ENCODE measurements around the gene SLC22A23. TPM values are rescaled to one million over a fixed set of nuclear protein-coding genes. Genes with fewer than 3 reads are reported as not detected.

The SLC22A23 gene
- polyA plus RNA-seq, 12 donors: 2.3 to 26.1 (median 4.1) TPM; not detected in 1

GRCh38 chr6:3230900-3231246 is 226.0 kb downstream of the SLC22A23 start:
- DNase-seq: no peak

- DNase-seq: no peak
Observed at GRCh38 chr6:3230256-3230882, 226.5 kb downstream of the SLC22A23 start.

GRCh38 chr6:3229566-3230178 is 227.2 kb downstream of the SLC22A23 start:
- no peak for DNase-seq

GRCh38 chr6:3228771-3229565 is 227.9 kb downstream of the SLC22A23 start:
- DNase-seq: no peak

- DNase-seq: no peak
Observed at GRCh38 chr6:3228046-3228671, 228.7 kb downstream of the SLC22A23 start.

- DNase-seq: peak; percentile 78
Observed at GRCh38 chr6:3227363-3228045, 229.3 kb downstream of the SLC22A23 start, which contains the start of gene TUBB2B. Gene TUBB2B (minus strand): TSS chr6:3227653. CDS start chr6:3227543, 110 bp downstream.

GRCh38 chr6:3226481-3227362 is 230.1 kb downstream of the SLC22A23 start:
- DNase-seq: no peak

GRCh38 chr6:3226042-3226441 is 230.8 kb downstream of the SLC22A23 start:
- no peak for DNase-seq

- DNase-seq: no peak
Observed at GRCh38 chr6:3222506-3223038, 234.3 kb downstream of the SLC22A23 start.

- DNase-seq: no peak
Observed at GRCh38 chr6:3221578-3221977, 235.3 kb downstream of the SLC22A23 start.

- no peak for DNase-seq
Observed at GRCh38 chr6:3220366-3220765, 236.5 kb downstream of the SLC22A23 start.

Other genes with a start within 250 kb of the SLC22A23 start
- gene TUBB2B, start 229.4 kb downstream of the SLC22A23 start, polyA plus RNA-seq (ENCODE audit: insufficient read length in 12 of 12): 100 to 1,000 TPM in 1 of 12 donors, 10 to 100 TPM in 10, not detected in 1; 33.2 to 102 (median 53.3) TPM
- 10 to 100 TPM in 9 of 12 donors, 1 to 10 TPM in 2, not detected in 1; 9.6 to 35.7 (median 12.4) TPM for gene PSMG4, start 198.1 kb downstream of the SLC22A23 start, polyA plus RNA-seq (ENCODE audit: insufficient read length in 12 of 12)

Measured in muscle of arm (tissue), 12 donors.